A673 (cell line): ENCODE measurements around the gene OR10R2.

Source experiments
- EZH2 ChIP-seq: fragments of 200-600 bp; sonication (generic); IDR thresholded peaks from 2 replicates; pipeline ENCODE4 v1.6.1; 2017; ENCODE audit warnings: borderline replicate concordance, low read depth, mild to moderate bottlenecking, mixed read lengths, antibody characterized with exemption, low read length; ENCODE audit not compliant: poor library complexity, severe bottlenecking
- TF ChIP-seq, protein P1 (sequence below): fragments of 300-800, 200-600 bp; sonication (generic); conservative IDR thresholded peaks from 2 replicates; pipeline ENCODE4 v1.5.1; 2017; ENCODE audit warnings: low read depth, mild to moderate bottlenecking, antibody characterized with exemption, low read length, moderate library complexity, mixed read lengths

DNA sequence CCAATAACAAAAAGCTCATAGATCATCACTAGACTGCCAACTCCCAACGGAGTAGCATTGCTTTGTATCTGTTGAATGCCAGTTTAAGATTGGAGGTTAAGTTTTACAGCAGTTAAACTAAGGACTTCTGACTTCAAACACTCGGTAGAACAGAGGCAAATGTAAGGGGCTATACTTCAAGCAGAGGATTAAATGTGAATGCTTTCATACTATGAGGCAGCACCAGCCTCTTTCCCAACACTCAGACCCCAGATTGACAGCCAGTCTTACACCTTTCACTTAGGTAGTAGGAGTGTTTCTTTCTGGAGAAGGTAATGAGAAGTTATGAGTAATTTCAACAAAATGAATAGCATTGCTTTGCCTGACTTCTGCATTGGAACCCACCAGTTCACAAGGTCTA, 22.8 kb downstream of the OR10R2 start:
- no peak for TF ChIP-seq EZH2
- TF ChIP-seq, protein P1, sequence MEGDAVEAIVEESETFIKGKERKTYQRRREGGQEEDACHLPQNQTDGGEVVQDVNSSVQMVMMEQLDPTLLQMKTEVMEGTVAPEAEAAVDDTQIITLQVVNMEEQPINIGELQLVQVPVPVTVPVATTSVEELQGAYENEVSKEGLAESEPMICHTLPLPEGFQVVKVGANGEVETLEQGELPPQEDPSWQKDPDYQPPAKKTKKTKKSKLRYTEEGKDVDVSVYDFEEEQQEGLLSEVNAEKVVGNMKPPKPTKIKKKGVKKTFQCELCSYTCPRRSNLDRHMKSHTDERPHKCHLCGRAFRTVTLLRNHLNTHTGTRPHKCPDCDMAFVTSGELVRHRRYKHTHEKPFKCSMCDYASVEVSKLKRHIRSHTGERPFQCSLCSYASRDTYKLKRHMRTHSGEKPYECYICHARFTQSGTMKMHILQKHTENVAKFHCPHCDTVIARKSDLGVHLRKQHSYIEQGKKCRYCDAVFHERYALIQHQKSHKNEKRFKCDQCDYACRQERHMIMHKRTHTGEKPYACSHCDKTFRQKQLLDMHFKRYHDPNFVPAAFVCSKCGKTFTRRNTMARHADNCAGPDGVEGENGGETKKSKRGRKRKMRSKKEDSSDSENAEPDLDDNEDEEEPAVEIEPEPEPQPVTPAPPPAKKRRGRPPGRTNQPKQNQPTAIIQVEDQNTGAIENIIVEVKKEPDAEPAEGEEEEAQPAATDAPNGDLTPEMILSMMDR, result no peak
